Measurements from ENCODE around the gene ZMYM2.
"Not testable (repeated sequence)": the region's sequence is repeated elsewhere in the genome, so short reads cannot be mapped to it uniquely, and the experiment has no call there.

DNA sequence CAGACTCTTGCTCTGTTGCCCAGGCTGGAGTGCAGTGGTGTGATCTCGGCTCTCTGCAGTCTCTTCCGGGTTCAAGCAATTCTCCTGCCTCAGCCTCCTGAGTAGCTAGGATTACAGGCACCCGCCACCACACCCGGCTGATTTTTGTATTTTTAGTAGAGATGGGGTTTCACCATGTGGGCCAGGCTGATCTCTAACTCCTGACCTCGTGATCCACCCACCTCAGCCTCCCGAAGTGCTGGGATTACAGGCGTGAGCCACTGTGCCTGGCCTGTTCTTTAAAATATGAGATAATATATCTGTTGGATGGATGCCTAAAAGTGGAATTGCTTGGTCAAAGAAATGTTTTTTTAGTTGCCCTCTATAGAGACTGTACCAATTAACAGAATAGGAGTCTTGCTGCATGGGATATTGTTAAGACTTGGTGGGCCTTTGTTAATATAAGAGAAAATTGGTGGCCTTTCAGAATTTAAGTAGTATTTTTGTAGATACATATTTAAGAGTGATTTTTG lies 16.0 kb downstream of the ZMYM2 start:
- TF ChIP-seq CTCF, POLR2A (IDR thresholded peaks at IDR 0.05): not testable (repeated sequence)
